ENCODE data around the gene RGS3. TPM values are rescaled to one million over a fixed set of nuclear protein-coding genes. Genes with fewer than 3 reads are reported as not detected.
A peak's percentile ranks its signal among the peaks of the same experiment; 100 is the strongest.

The RGS3 gene
- total and polyA plus RNA-seq, 12 donors, result 65.4 to 201 (median 132) TPM

DNA sequence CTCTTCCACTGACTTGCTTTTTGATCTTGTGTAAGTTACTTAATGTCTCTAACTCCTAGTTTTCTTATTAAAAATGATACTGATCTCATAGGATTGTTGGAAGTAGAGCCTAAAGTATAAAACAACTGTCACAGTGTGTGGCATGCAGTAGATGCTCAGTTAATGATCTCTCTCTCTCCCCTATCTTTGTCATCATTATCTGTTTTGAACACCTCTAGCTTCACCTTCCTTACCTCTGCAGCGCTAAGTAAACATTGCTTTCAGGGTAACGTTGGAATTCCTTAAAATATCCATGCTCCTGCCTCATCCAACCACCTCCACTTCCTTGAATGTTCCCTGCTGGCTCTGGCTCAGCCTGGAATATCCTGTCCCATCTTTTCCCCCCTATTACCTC is 110.4 kb downstream of the RGS3 start:
- H3K4me3 ChIP-seq, result no peak overlapping the region
- intact Hi-C loops (cut with DNase I), result loop anchor here in 4 of 10 donors (5.0 to 10.0 kb wide), 5 partner anchors 37 to 117 kb away; partner anchors contain the start of gene RGS3 (in 1 of the 4)
- H3K4me1 ChIP-seq, result peaks cover 41 to 99% (median 73%) of the 10 kb centered on the region in 9 donors
- WGBS, 2 donors, result 54 to 65% methylated on average over 2 of the region's 2 CpGs
- peak overlapping the region; percentile 55 to 99 (median 76) for H3K27ac ChIP-seq
- H3K9me3 ChIP-seq, result no peaks in the 10 kb centered on the region
- ATAC-seq (no peak), DNase-seq (no peak)
- TF ChIP-seq, protein P1, sequence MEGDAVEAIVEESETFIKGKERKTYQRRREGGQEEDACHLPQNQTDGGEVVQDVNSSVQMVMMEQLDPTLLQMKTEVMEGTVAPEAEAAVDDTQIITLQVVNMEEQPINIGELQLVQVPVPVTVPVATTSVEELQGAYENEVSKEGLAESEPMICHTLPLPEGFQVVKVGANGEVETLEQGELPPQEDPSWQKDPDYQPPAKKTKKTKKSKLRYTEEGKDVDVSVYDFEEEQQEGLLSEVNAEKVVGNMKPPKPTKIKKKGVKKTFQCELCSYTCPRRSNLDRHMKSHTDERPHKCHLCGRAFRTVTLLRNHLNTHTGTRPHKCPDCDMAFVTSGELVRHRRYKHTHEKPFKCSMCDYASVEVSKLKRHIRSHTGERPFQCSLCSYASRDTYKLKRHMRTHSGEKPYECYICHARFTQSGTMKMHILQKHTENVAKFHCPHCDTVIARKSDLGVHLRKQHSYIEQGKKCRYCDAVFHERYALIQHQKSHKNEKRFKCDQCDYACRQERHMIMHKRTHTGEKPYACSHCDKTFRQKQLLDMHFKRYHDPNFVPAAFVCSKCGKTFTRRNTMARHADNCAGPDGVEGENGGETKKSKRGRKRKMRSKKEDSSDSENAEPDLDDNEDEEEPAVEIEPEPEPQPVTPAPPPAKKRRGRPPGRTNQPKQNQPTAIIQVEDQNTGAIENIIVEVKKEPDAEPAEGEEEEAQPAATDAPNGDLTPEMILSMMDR (IDR thresholded peaks at IDR 0.05), result no peak
- peaks cover 0 to 6% (median 0%) of the 10 kb centered on the region in 9 donors for H3K36me3 ChIP-seq
- no peaks in the 10 kb centered on the region for H3K27me3 ChIP-seq

DNA sequence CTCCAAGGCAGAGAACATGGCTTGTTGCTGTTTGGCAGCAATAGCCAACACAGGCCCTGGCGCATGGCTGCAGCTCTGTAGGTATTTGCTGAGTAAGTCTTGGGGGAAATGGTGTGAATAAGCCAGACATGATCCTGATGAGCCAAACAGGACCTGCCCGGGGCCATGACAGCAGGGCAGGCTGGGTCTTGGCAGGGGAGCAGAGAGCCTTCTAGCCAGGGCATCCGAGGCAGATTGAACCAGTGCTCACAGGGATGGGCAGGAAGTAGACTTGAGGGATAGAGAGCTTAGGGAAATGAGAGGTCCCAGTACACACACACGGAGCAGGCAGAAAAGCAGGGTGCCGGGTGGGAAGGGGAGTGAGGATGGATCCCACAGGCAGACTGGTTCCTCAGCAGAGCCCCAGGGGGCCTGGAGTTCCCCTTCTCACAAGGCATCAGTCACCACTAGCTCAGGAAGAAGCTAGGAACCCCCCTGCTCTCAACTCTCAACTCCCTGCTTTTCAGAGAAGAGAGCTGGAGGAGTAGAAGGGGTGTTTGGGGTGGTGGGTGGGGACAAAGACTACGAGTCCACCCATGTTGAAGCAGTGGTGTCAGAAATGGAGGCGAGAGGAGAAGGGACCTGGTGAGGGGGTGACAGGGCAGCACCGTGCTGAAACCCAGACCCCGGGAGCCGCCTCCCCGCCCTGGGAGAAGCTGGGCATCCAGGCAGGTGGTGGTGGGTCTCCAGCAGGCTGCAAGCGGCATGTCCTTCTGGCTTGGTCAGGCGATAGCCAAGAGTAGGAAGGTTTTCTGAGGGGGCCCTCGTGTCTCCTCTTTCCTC is 111.1 kb downstream of the RGS3 start:
- H3K9me3 ChIP-seq, result no peaks in the 10 kb centered on the region
- H3K27me3 ChIP-seq, result no peaks in the 10 kb centered on the region
- H3K36me3 ChIP-seq, result peaks cover 0 to 6% (median 0%) of the 10 kb centered on the region in 9 donors
- H3K27ac ChIP-seq, result peak overlapping the region; percentile 51 to 99 (median 76)
- WGBS, 2 donors, result 65 to 74% methylated on average over 14 of the region's 14 CpGs
- ATAC-seq (peak in 3 of 8 donors; percentile 11 to 26 (median 18)), DNase-seq (no peak)
- H3K4me1 ChIP-seq, result peaks cover 47 to 99% (median 79%) of the 10 kb centered on the region in 9 donors
- no peak overlapping the region for H3K4me3 ChIP-seq
- TF ChIP-seq, protein P1 (IDR thresholded peaks at IDR 0.05), result no peak
- intact Hi-C loops (cut with DNase I), result loop anchor here in 5 of 10 donors (5.0 to 10.0 kb wide), 6 partner anchors 32 to 117 kb away; partner anchors contain the start of gene RGS3 (in 1 of the 5)

DNA sequence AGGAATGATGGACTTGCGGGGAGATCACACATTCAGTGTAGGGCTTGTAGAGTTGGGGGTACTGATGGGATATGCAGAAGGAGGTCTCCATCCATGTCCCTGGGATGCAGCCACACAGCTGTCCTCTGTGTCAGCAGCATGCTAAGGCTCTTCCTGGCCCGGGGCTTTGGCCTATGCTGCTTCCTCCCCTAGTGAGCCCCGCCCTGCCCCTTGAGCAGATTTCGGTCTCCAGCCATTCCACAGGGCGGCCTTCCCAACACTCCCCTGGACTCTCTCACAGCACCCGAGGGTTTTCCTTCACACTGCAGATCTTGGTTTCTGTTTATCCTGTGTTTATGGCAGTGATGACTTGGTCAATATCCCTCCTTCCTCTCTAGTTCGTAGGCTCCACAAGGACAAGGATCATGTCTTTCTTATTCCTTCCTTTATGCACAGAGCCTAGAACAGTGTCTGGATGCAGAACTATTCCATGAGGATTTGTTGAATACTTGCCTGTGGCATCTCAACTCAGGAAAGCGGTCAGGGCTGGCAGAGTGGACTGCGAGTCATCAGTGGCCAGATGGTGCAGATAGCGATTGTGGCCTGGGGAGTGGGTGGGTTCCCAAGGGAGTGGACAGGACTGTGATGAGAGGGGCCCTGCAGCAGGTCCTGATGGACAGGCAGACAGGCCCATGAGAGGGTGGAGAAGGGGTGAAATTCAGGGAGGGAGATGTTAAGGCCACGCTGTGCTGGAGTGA is 114.2 kb downstream of the RGS3 start:
- Histone ChIP-seq H3K27ac (peak overlapping the region; percentile 29 to 93 (median 88)), H3K4me1 (peaks cover 69 to 100% (median 93%) of the 10 kb centered on the region in 9 donors), H3K4me3 (no peak overlapping the region), H3K9me3 (no peaks in the 10 kb centered on the region), H3K27me3 (no peaks in the 10 kb centered on the region), H3K36me3 (peaks cover 0 to 7% (median 0%) of the 10 kb centered on the region in 9 donors)
- intact Hi-C loops (cut with DNase I), result loop anchor here in 2 of 10 donors (5.0 to 10.0 kb wide), 2 partner anchors 35 to 73 kb away; no protein-coding TSS in a partner anchor
- 62 to 64% methylated on average over 11 of the region's 11 CpGs for WGBS, 2 donors
- TF ChIP-seq, protein P1 (IDR thresholded peaks at IDR 0.05), result no peak
- DNase-seq (no peak), ATAC-seq (no peak)

DNA sequence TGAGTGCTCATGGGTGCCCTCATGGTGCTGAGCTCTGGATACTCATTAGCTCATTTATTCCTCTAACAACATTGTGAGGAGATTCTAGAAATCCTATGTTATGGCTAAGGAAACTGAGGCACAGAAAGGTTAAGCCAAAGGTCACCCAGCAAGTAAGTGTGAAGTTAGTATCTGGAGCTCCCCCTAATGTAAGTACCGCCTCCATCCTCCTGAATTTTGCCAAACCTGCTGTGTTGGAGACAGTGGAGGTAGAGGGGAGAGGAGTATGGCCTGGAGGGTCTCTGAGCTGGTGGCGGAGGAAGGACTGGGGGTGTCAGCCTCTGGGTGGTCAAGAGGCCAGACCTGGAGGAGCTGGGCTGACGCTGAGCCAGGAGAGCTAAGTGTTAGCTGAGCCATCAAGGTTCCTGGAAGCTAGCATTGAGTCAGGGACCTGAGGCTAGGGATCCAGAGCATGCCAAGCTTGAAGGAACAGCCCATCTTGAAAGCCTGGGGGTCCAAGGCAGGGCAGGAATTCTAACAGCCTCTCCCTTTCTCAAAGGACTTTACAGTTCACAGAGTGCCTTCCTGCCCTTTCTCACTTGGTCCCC is 114.8 kb downstream of the RGS3 start:
- Histone ChIP-seq H3K4me1 (peaks cover 62 to 100% (median 90%) of the 10 kb centered on the region in 9 donors), H3K27me3 (no peaks in the 10 kb centered on the region), H3K36me3 (peaks cover 0 to 13% (median 0%) of the 10 kb centered on the region in 9 donors), H3K4me3 (no peak overlapping the region), H3K9me3 (no peaks in the 10 kb centered on the region), H3K27ac (peak overlapping the region; percentile 29 to 93 (median 88))
- DNase-seq (no peak), ATAC-seq (no peak)
- TF ChIP-seq, protein P1 (IDR thresholded peaks at IDR 0.05), result no peak
- intact Hi-C loops (cut with DNase I), result loop anchor here in 2 of 10 donors (5.0 to 10.0 kb wide), 2 partner anchors 36 to 74 kb away; no protein-coding TSS in a partner anchor
- 94 to 96% methylated on average over 3 of the region's 3 CpGs for WGBS, 2 donors
